ENCODE results near the gene TNFSF18. TPM values are rescaled to one million over a fixed set of nuclear protein-coding genes. Genes with fewer than 3 reads are reported as not detected.
"Not testable (repeated sequence)": the region's sequence is repeated elsewhere in the genome, so short reads cannot be mapped to it uniquely, and the experiment has no call there.

The TNFSF18 gene
- 41.7 and 45.6 TPM in 2 replicates for total RNA-seq

GRCh38 chr1:173050865-173051264 is at the start of gene TNFSF18:
TSS of gene TNFSF18 (minus strand) at chr1:173050941. CDS start at chr1:173050896, 45 bp downstream.
- peak; percentile 78 for DNase-seq (ENCODE audit: low read depth, low spot score)

DNA sequence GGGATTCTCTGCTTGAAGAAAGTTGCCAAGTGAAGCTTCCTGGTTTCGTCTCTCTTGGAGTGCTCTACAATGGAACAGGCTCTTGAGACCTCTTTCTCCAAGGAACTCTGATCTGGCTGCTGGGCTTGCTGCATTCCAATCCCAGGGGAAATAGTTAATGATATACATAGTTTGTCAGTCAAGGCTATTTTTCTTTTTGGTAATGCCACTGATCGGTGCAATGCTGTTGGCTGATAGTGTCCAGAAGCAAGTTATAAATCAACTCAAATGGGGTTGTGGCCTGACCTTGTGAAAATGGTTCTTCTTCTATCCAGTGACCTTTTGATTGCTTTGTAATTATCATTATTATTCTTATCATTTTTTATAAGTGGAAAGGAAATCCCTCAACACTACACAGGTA is 48.4 kb upstream of the TNFSF18 start:
- no peak for DNase-seq (ENCODE audit: low read depth, low spot score)

- DNase-seq (ENCODE audit: low read depth, low spot score) = no peak
Observed at GRCh38 chr1:173098117-173098516, 47.4 kb upstream of the TNFSF18 start.

GRCh38 chr1:173097001-173097400 is 46.3 kb upstream of the TNFSF18 start:
- DNase-seq (ENCODE audit: low read depth, low spot score) = no peak

- DNase-seq (ENCODE audit: low read depth, low spot score) = no peak
Observed at GRCh38 chr1:173095632-173096031, 44.9 kb upstream of the TNFSF18 start.

DNA sequence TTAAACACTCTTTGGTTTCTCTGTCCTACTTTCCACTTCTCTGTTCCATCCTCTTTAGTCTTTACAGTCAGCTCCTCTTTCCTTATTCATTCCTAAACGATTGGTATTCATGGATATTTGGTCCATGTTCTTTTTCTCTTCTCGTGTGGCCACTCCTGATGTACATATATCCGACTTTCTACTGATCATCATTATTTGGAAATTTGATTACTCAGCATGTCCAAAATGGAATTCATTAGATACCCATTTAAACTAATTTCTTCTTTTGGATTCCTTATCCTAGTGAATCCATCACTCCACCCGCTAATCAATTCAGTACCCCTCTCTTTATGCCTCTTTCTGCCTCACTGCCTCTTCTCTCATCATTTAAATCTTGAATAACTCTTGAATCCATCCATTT is 43.8 kb upstream of the TNFSF18 start:
- DNase-seq (ENCODE audit: low read depth, low spot score) = no peak

DNA sequence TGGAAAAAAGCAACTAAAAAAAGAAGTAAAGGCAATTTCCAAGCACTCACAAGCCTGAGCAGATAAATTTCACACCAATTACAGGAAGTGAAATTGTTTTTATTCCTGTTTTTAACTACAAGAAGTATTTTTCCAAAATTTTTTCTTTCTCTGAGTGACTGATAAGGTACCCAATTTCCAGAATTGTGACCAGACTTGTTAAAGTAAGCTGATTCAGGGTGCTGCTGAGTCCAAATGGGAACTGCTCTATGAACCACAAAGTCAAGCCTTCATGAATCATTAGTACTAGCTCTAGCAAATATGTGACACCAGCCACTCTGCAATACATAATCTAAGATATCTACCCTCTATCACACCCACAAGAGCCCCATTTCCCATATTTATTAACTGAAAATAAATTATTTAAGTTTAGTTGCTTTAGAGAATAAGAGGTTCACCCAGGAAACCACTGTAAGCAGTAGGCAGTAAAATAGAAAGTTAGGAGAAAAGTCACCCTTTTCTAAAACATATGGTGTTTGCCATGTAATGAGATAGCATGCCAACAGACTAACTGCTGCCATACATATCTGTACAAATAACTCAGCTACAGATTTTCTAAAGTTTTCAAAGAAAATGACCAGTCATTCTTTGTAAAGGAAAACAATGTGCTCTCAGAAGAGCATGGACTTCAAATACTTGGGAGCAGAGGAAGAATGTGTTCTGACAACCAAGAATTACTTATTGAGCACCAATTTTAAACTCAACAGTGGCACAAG is 43.1 kb upstream of the TNFSF18 start:
- no peak for DNase-seq (ENCODE audit: low read depth, low spot score)

GRCh38 chr1:173084292-173084691 is 33.6 kb upstream of the TNFSF18 start:
- DNase-seq (ENCODE audit: low read depth, low spot score) = no peak

DNA sequence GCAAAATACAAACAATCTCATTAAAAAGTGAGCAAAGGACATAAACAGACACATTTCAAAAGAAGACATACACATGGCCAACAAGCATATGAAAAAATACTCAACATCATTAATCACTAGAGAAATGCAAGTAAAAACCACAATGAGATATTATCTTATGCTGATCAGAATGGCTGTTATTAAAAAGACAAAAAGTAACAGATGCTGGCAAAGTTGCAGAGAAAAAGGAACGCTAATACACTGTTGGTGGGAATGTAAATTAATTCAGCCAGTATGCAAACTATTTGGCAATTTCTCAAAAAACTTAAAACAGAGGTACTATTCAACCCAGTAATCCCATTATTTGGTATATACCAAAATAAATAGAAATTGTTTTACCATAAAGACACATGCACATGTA is 32.2 kb upstream of the TNFSF18 start:
- no peak for DNase-seq (ENCODE audit: low read depth, low spot score)

DNA sequence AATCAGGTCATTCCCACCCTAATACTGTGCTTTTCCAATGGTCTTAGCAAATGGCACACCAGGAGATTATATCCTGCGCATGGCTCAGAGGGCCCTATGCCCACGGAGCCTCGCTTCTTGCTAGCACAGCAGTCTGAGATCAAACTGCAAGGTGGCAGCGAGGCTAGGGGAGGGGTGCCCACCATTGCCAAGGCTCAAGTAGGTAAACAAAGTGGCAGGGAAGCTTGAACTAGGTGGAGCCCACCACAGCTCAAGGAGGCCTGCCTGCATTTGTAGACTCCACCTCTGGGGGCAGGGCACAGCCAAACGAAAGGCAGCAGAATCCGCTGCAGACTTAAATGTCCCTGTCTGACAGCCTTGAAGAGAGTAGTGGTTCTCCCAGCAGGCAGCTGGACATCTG is 23.5 kb upstream of the TNFSF18 start:
- not testable (repeated sequence) for DNase-seq (ENCODE audit: low read depth, low spot score)

- DNase-seq (ENCODE audit: low read depth, low spot score) = no peak
Observed at GRCh38 chr1:173064011-173064410, 13.3 kb upstream of the TNFSF18 start.

DNA sequence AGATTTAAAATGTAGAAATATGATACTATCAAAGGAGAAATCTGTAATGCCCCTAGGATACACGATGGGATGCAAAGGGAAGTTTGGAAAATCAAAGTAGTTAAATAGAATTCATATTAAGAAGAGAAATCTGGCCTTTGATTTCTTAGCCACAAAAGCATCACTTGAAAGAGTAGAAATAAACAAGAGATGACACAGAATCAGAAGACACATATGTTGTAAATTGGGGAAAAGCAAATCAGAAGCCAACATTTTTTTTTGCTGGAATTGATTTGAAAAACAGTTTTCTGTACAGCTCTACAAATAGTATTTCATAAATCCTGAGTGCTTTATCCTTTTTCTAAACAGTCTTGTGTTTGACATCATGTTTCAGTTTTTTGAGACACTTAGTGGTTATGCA is 12.4 kb upstream of the TNFSF18 start:
- no peak for DNase-seq (ENCODE audit: low read depth, low spot score)

GRCh38 chr1:173062150-173062938 is 11.6 kb upstream of the TNFSF18 start:
- DNase-seq (ENCODE audit: low read depth, low spot score) = no peak

DNA sequence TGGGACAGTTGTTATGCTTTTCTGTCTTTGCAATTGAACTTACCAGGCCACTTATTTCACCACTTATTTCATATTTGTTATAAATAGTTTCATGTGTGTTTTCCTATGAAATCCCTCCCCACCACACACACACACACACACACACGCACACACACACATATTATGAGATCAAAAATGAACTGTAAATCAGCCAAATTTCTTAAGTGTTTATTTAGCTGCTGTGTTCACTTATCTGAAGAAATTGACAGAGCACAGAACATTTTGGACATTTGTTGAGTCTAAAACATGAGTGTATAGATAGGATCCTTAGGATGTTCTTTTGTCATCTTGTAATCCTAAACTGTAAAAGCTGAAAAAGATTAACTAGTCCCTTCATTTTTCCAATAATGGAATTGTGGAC is 7.8 kb upstream of the TNFSF18 start:
- no peak for DNase-seq (ENCODE audit: low read depth, low spot score)

- DNase-seq (ENCODE audit: low read depth, low spot score) = no peak
Observed at GRCh38 chr1:173057984-173058383, 7.2 kb upstream of the TNFSF18 start.

- no peak for DNase-seq (ENCODE audit: low read depth, low spot score)
Observed at GRCh38 chr1:173056365-173056764, 5.6 kb upstream of the TNFSF18 start.

DNA sequence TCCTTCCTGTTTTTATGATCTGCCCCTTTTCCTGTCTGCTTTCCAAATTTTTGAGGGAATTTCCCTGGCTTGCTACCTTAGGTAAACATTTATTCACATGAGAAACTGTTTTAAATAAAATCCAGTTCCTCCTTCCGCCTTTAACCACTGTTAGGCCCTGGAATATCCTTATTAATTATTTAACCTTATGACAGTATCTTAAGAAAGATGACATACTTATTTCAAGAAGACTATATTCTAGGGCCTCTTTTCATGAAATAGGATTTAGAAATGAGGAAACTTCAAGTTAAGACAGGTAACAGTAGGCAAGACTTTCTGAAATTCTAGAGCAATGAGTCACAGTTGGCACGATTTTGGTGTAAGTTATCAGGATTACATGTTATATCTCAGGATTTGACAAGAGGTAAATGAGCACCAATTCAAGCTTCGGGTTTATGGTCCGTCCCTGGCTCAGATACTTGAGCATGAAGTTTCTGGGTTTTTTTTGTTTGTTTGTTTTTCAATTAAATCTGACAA is 2.0 kb upstream of the TNFSF18 start:
- DNase-seq (ENCODE audit: low read depth, low spot score) = no peak

DNA sequence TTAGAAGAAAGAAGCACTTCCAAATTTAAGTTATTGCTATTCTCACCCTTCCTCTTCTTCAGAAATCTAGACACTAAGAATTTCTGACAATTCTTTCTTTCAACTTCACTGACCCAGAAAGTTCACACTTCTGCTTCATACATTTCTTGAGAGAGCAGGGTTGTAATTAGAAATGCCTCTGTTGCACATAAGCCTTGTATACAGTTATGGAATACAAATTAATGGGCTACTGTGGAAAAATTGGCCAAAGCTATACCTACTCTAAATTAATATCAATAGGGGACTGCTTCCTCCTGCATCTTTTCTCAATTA is 1.5 kb downstream of the TNFSF18 start:
- DNase-seq (ENCODE audit: low read depth, low spot score) = no peak

GRCh38 chr1:173048621-173049321 is 2.0 kb downstream of the TNFSF18 start:
- DNase-seq (ENCODE audit: low read depth, low spot score) = no peak

DNA sequence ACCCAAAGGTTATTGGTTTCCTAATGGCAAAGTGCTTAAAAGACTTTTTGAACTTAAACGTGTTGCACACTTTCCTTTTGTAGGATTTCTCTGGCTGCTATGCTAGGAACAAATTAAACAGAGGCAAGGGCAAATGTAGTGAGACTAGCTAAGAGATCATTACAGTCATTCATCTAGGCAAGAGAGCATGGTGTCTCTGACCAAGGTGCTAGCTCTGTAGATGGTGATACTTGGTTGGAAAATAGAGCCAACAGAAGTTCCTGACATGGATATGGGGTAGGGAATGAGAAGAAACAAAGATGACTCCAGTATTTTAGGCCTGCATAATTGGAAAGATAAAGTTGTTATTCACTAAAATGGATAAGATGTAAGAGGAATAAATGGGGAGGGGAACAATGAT is 6.1 kb downstream of the TNFSF18 start:
- no peak for DNase-seq (ENCODE audit: low read depth, low spot score)

DNA sequence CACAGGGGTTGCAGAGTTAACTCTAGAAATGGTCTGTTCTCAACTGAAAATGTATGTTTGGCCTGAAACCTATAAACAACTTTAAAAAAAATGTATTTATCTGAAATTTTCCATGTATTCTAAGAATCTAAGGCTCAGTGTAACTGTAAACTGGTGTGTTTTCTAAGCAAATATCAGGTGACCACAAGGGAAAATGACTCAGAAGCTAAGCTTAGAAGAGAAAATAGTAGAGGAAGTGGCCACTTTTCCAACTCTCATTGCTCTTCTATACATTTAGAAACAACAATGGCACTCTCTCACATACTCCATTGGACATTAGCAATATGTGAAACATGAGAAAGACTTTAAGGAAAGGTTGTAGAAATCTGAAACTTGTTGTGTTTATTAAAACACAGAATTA is 7.5 kb downstream of the TNFSF18 start:
- DNase-seq (ENCODE audit: low read depth, low spot score) = no peak

DNA sequence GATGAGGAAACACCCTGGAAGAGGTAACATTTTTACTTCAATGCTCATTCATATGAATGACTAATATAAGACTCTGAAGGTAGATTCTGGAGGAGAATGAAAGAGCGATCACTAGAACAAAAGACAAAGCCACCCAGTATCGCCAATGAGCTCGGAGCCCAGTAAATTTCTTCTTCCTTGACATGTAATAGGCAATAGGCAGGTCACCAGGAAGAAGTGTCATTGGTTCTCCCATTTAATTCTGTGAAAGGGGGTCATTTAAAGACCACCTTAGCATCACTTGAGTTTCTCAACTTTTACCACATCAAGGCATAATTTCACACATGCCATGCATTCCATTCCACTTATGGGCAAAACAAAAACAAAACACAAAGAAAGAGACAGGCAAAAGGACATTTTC is 7.9 kb downstream of the TNFSF18 start:
- DNase-seq (ENCODE audit: low read depth, low spot score) = no peak
